ENCODE data around the gene IVD.
A peak's percentile ranks its signal among the peaks of the same experiment; 100 is the strongest.

The IVD gene

GRCh38 chr15:40405501-40406381 is at the start of gene IVD:
Gene IVD, plus strand, starts transcription at chr15:40405795. Its CDS starts 33 bp downstream, at chr15:40405828.
- peak; percentile 94 for DNase-seq
- in situ Hi-C loops (cut with HindIII; ENCODE audit: low pct_ligation_motif_present, low pct_unique_long_range_greater_than_20kb, low sequenced_read_pairs): no loop called here

- DNase-seq: no peak
- in situ Hi-C loops (cut with HindIII; ENCODE audit: low pct_ligation_motif_present, low pct_unique_long_range_greater_than_20kb, low sequenced_read_pairs): no loop called here
These were observed 49.5 kb upstream of the IVD start for GRCh38 chr15:40355976-40356585.

GRCh38 chr15:40357246-40357645 is 48.3 kb upstream of the IVD start:
- no peak for DNase-seq

GRCh38 chr15:40357723-40358470 is 47.7 kb upstream of the IVD start, which contains the start of gene DISP2:
Gene DISP2, plus strand, starts transcription at chr15:40358219. Its CDS starts 103 bp downstream, at chr15:40358322.
- DNase-seq: peak; percentile 81
- in situ Hi-C loops (cut with HindIII; ENCODE audit: low pct_ligation_motif_present, low pct_unique_long_range_greater_than_20kb, low sequenced_read_pairs): no loop called here

More at GRCh38 chr15:40357246-40357645, 48.3 kb upstream of the IVD start:
- in situ Hi-C loops (cut with HindIII; ENCODE audit: low pct_ligation_motif_present, low pct_unique_long_range_greater_than_20kb, low sequenced_read_pairs): no loop called here

- in situ Hi-C loops (cut with HindIII; ENCODE audit: low pct_ligation_motif_present, low pct_unique_long_range_greater_than_20kb, low sequenced_read_pairs): no loop called here
These were observed 46.9 kb upstream of the IVD start for GRCh38 chr15:40358471-40359353.

GRCh38 chr15:40360015-40360414 is 45.6 kb upstream of the IVD start:
- in situ Hi-C loops (cut with HindIII; ENCODE audit: low pct_ligation_motif_present, low pct_unique_long_range_greater_than_20kb, low sequenced_read_pairs): no loop called here
- DNase-seq: no peak

More at GRCh38 chr15:40358471-40359353, 46.9 kb upstream of the IVD start:
- DNase-seq: no peak

GRCh38 chr15:40361640-40362039 is 44.0 kb upstream of the IVD start:
- no peak for DNase-seq

GRCh38 chr15:40363611-40364010 is 42.0 kb upstream of the IVD start:
- in situ Hi-C loops (cut with HindIII; ENCODE audit: low pct_ligation_motif_present, low pct_unique_long_range_greater_than_20kb, low sequenced_read_pairs): no loop called here
- DNase-seq: no peak

More at GRCh38 chr15:40361640-40362039, 44.0 kb upstream of the IVD start:
- in situ Hi-C loops (cut with HindIII; ENCODE audit: low pct_ligation_motif_present, low pct_unique_long_range_greater_than_20kb, low sequenced_read_pairs): no loop called here

GRCh38 chr15:40364251-40364650 is 41.3 kb upstream of the IVD start:
- in situ Hi-C loops (cut with HindIII; ENCODE audit: low pct_ligation_motif_present, low pct_unique_long_range_greater_than_20kb, low sequenced_read_pairs): no loop called here
- DNase-seq: no peak

- DNase-seq: no peak
These were observed 40.6 kb upstream of the IVD start for GRCh38 chr15:40365016-40365415.

GRCh38 chr15:40365624-40366456 is 39.8 kb upstream of the IVD start:
- in situ Hi-C loops (cut with HindIII; ENCODE audit: low pct_ligation_motif_present, low pct_unique_long_range_greater_than_20kb, low sequenced_read_pairs): no loop called here
- DNase-seq: no peak

More at GRCh38 chr15:40365016-40365415, 40.6 kb upstream of the IVD start:
- in situ Hi-C loops (cut with HindIII; ENCODE audit: low pct_ligation_motif_present, low pct_unique_long_range_greater_than_20kb, low sequenced_read_pairs): no loop called here

- no peak for DNase-seq
- in situ Hi-C loops (cut with HindIII; ENCODE audit: low pct_ligation_motif_present, low pct_unique_long_range_greater_than_20kb, low sequenced_read_pairs): no loop called here
These were observed 38.9 kb upstream of the IVD start for GRCh38 chr15:40366457-40367370.

GRCh38 chr15:40367371-40367685 is 38.3 kb upstream of the IVD start:
- DNase-seq: no peak
- in situ Hi-C loops (cut with HindIII; ENCODE audit: low pct_ligation_motif_present, low pct_unique_long_range_greater_than_20kb, low sequenced_read_pairs): no loop called here

- DNase-seq: peak; percentile 79
- in situ Hi-C loops (cut with HindIII; ENCODE audit: low pct_ligation_motif_present, low pct_unique_long_range_greater_than_20kb, low sequenced_read_pairs): no loop called here
These were observed 37.6 kb upstream of the IVD start for GRCh38 chr15:40367686-40368611.

- in situ Hi-C loops (cut with HindIII; ENCODE audit: low pct_ligation_motif_present, low pct_unique_long_range_greater_than_20kb, low sequenced_read_pairs): no loop called here
- no peak for DNase-seq
These were observed 36.7 kb upstream of the IVD start for GRCh38 chr15:40368719-40369473.
